Vagina (tissue), 2 donors: ENCODE measurements around the gene NR2F1-AS1.

ENCODE experiments used
- POLR2A ChIP-seq, 2 donors: fragments of 450-650 bp; IDR thresholded peaks; one replicate each; pipeline ENCODE4 v1.6.1; 2017; ENCODE audit warnings: antibody characterized with exemption in 2 of 2, mild to moderate bottlenecking in 2 of 2, moderate library complexity in 2 of 2
- POLR2AphosphoS5 ChIP-seq, 2 donors: sonication (generic); formaldehyde crosslinking; IDR thresholded peaks; one replicate each; pipeline ENCODE4 v1.9.0; 2017; ENCODE audit warnings: antibody characterized with exemption in 2 of 2, mild to moderate bottlenecking in 2 of 2, low read depth in 1 of 2; ENCODE audit not compliant: insufficient read depth in 1 of 2
- TF ChIP-seq, protein P1 (sequence below), 3 experiments: fragments of 450-650 bp in 2 of 3; fragments of 200-600 bp in 1 of 3; sonication (generic) in 1 of 3; IDR thresholded peaks; one replicate each; pipeline ENCODE4 v1.5.1; 2017 to 2019; ENCODE audit warnings: antibody characterized with exemption in 3 of 3, mild to moderate bottlenecking in 2 of 3, moderate library complexity in 2 of 3

DNA sequence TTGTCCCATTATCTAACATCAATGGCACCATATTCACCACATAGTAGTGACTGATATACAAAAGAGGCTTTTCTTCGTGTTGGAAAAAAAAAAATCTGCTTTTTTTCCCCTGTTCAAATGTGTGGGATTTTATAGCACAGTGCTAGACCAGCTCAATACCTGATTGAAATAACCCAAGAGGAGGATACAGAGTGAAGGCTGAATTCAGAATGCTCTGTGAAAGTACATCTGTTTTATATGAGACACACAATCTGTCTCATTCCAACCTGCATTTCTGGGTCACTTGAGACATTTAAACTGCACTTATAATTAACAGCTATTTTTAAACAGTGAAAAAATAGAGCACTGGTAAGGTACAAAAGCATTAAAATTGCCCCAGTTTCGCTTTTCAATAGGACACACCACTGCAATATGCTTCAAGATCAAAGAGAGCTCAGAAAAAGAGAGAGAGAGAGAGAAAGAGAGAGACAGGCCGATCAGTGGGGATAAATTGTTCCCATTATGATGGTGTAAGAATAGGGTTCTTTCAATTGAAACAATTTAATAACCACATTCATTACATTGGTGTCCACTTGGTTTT is 179.3 kb downstream of the NR2F1-AS1 start:
- TF ChIP-seq POLR2AphosphoS5 (IDR thresholded peaks at IDR 0.05; ENCODE audit: insufficient read depth in 1 of 2, low read depth in 1 of 2), result no peak
- TF ChIP-seq, protein P1, sequence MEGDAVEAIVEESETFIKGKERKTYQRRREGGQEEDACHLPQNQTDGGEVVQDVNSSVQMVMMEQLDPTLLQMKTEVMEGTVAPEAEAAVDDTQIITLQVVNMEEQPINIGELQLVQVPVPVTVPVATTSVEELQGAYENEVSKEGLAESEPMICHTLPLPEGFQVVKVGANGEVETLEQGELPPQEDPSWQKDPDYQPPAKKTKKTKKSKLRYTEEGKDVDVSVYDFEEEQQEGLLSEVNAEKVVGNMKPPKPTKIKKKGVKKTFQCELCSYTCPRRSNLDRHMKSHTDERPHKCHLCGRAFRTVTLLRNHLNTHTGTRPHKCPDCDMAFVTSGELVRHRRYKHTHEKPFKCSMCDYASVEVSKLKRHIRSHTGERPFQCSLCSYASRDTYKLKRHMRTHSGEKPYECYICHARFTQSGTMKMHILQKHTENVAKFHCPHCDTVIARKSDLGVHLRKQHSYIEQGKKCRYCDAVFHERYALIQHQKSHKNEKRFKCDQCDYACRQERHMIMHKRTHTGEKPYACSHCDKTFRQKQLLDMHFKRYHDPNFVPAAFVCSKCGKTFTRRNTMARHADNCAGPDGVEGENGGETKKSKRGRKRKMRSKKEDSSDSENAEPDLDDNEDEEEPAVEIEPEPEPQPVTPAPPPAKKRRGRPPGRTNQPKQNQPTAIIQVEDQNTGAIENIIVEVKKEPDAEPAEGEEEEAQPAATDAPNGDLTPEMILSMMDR (IDR thresholded peaks at IDR 0.05), result no peak
- no peak for TF ChIP-seq POLR2A (IDR thresholded peaks at IDR 0.05)
